Right ventricle myocardium superior (tissue), 1 donor: Measurements from ENCODE around the gene CHST15. TPM values are rescaled to one million over a fixed set of nuclear protein-coding genes. Genes with fewer than 3 reads are reported as not detected.

Source experiments
- ATAC-seq: fragments of 200-7000 bp; cut with Tn5 transposase; one replicate; pipeline ENCODE4 v1.9.1; 2020; ENCODE audit warnings: mild to moderate bottlenecking; ENCODE audit not compliant: poor library complexity
- DNase-seq: peaks from one replicate; pipeline ENCODE4 v3.0.0-alpha.2; 2020
- intact Hi-C: fragments of 100-400 bp; cut with DNase I; formaldehyde crosslinking; loops from one replicate; pipeline ENCODE4 v1.11.2; 2022
- total RNA-seq: library from RNA; stranded (reverse); fragmentation: NEBNext Ultra II Directional; extraction: Animal tissue kit (Norgen Biotek cat#: 25700); gene quantifications from one replicate; pipeline ENCODE4 v1.2.1, GENCODE V29; 2021
- donor health status: DM: no; HTN: yes; CAD: no; lungs with severe emphysema.

CHST15 gene
- total RNA-seq, 1 donor from 2014 or later: 3.0 TPM

- no peak for ATAC-seq
- DNase-seq: peak; percentile 15
- intact Hi-C loops: no loop called here
Measured at GRCh38 chr10:124028700-124029480, 64.5 kb downstream of the CHST15 start.

GRCh38 chr10:124027651-124028050 lies 65.7 kb downstream of the CHST15 start:
- DNase-seq: no peak
- no peak for ATAC-seq
- intact Hi-C loops: no loop called here

GRCh38 chr10:124027031-124027611 lies 66.3 kb downstream of the CHST15 start:
- DNase-seq (no peak), ATAC-seq (no peak)
- intact Hi-C loops: no loop called here

GRCh38 chr10:124026589-124026939 lies 66.8 kb downstream of the CHST15 start:
- DNase-seq: no peak

GRCh38 chr10:124025660-124026588 lies 67.5 kb downstream of the CHST15 start:
- ATAC-seq: no peak
- no peak for DNase-seq
- intact Hi-C loops: no loop called here

More at GRCh38 chr10:124026589-124026939, 66.8 kb downstream of the CHST15 start:
- intact Hi-C loops: no loop called here
- ATAC-seq: no peak

- ATAC-seq: no peak
Measured at GRCh38 chr10:124025152-124025551, 68.2 kb downstream of the CHST15 start.

GRCh38 chr10:124022066-124022465 lies 71.3 kb downstream of the CHST15 start:
- no peak for DNase-seq
- no peak for ATAC-seq
- intact Hi-C loops: no loop called here

More at GRCh38 chr10:124025152-124025551, 68.2 kb downstream of the CHST15 start:
- no peak for DNase-seq
- intact Hi-C loops: no loop called here

- ATAC-seq: no peak
Measured at GRCh38 chr10:124020981-124021815, 72.2 kb downstream of the CHST15 start.

GRCh38 chr10:124019886-124020797 lies 73.3 kb downstream of the CHST15 start:
- intact Hi-C loops: no loop called here
- no peak for ATAC-seq
- DNase-seq: peak; percentile 25

More at GRCh38 chr10:124020981-124021815, 72.2 kb downstream of the CHST15 start:
- peak; percentile 1 for DNase-seq
- intact Hi-C loops: no loop called here

GRCh38 chr10:124018886-124019525 lies 74.4 kb downstream of the CHST15 start:
- ATAC-seq (no peak), DNase-seq (peak; percentile 37)
- intact Hi-C loops: no loop called here

GRCh38 chr10:124017729-124018128 lies 75.7 kb downstream of the CHST15 start:
- no peak for ATAC-seq
- peak; percentile 13 for DNase-seq
- intact Hi-C loops: no loop called here

- intact Hi-C loops: no loop called here
- ATAC-seq (no peak), DNase-seq (peak; percentile 15)
Measured at GRCh38 chr10:124016804-124017375, 76.5 kb downstream of the CHST15 start.

GRCh38 chr10:124015991-124016390 lies 77.4 kb downstream of the CHST15 start:
- intact Hi-C loops: no loop called here
- DNase-seq: no peak
- ATAC-seq: no peak

GRCh38 chr10:124014416-124015154 lies 78.8 kb downstream of the CHST15 start:
- ATAC-seq (no peak), DNase-seq (peak; percentile 36)
- intact Hi-C loops: no loop called here

GRCh38 chr10:124013916-124014315 lies 79.5 kb downstream of the CHST15 start:
- no peak for ATAC-seq
- intact Hi-C loops: no loop called here

GRCh38 chr10:124012991-124013390 lies 80.4 kb downstream of the CHST15 start:
- DNase-seq: no peak
- intact Hi-C loops: no loop called here
- ATAC-seq: no peak

More at GRCh38 chr10:124013916-124014315, 79.5 kb downstream of the CHST15 start:
- DNase-seq: peak; percentile 17
